ENCODE results near the gene TMPRSS11F. TPM values are rescaled to one million over a fixed set of nuclear protein-coding genes. Genes with fewer than 3 reads are reported as not detected.

Gene TMPRSS11F
- total RNA-seq, 3 donors from 2014 or later (not counting 1 experiment from before 2014, with no cell fraction given) = not detected

DNA sequence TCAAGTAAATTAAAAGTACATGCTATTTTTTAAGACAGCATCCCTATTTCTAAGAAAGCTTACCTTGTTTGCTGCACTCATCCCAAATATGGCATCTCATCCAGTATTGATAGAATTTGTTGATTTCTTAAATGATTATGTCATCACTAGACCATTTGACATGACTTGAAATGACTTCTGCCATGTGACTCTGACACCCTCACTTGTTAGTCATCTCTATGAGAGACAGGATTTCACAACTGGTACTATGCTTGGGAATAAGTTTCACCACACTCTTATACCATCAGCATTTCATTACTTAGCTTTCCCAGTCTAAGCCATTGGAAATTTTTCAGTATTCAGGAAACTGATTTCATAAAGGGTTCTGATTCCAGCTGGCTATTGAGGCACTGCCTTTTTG is 55.3 kb downstream of the TMPRSS11F start:
- H3K9me3 ChIP-seq (ENCODE audit: control insufficient read depth, insufficient read depth, low read length) = no peaks in the 10 kb centered on the region
- H3K4me1 ChIP-seq (ENCODE audit: control insufficient read depth, insufficient read depth, low read length) = no peaks in the 10 kb centered on the region
- Mint-ChIP-seq H3K4me3 (no peak overlapping the region), H3K27me3 (ENCODE audit: low read depth in 2 of 2) (no peaks in the 10 kb centered on the region), H3K4me1 (no peaks in the 10 kb centered on the region), H3K9me3 (peaks cover 0 to 6% of the 10 kb centered on the region in 2 donors), H3K27ac (no peak overlapping the region), H3K36me3 (no peaks in the 10 kb centered on the region)
- ATAC-seq = no peak
- H3K4me3 ChIP-seq (ENCODE audit: low read length) = no peak overlapping the region
- DNase-seq = no peak
- H3K36me3 ChIP-seq (ENCODE audit: control insufficient read depth, insufficient read depth, low read length) = no peaks in the 10 kb centered on the region
- TF ChIP-seq, protein P1, sequence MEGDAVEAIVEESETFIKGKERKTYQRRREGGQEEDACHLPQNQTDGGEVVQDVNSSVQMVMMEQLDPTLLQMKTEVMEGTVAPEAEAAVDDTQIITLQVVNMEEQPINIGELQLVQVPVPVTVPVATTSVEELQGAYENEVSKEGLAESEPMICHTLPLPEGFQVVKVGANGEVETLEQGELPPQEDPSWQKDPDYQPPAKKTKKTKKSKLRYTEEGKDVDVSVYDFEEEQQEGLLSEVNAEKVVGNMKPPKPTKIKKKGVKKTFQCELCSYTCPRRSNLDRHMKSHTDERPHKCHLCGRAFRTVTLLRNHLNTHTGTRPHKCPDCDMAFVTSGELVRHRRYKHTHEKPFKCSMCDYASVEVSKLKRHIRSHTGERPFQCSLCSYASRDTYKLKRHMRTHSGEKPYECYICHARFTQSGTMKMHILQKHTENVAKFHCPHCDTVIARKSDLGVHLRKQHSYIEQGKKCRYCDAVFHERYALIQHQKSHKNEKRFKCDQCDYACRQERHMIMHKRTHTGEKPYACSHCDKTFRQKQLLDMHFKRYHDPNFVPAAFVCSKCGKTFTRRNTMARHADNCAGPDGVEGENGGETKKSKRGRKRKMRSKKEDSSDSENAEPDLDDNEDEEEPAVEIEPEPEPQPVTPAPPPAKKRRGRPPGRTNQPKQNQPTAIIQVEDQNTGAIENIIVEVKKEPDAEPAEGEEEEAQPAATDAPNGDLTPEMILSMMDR (IDR thresholded peaks at IDR 0.05) = no peak
- intact Hi-C loops (cut with micrococcal nuclease) = no loop called here
- no peak overlapping the region for H3K27ac ChIP-seq (ENCODE audit: low read length)
- peaks cover 2% of the 10 kb centered on the region for H3K27me3 ChIP-seq (ENCODE audit: control insufficient read depth, insufficient read depth, low read length)

GRCh38 chr4:68070302-68070701 is 59.4 kb downstream of the TMPRSS11F start:
- no peak for DNase-seq

DNA sequence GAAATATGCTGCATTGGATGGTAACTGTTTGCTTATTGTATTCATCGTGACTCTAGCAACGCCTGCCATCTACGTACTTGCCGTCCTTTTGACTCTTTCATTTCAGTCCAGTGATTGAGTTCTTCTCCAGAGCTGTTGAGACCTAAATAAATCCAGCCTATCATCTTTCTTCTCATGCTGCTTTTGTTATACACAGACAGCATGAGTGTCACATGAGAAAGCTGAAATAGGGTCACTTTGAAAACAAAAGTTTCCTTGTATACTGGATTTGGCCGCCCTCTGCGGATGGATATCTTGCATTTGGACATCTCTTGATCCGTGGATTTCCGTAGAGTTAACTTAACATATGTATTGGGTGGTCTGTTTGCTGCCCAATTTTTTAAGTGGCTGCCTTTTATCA is 67.2 kb downstream of the TMPRSS11F start:
- no peaks in the 10 kb centered on the region for H3K36me3 Mint-ChIP-seq
- 81% methylated on average over 8 of the region's 8 CpGs for WGBS (ENCODE audit: insufficient coverage)

More at GRCh38 chr4:68070302-68070701, 59.4 kb downstream of the TMPRSS11F start:
- Histone ChIP-seq H3K4me1 (ENCODE audit: control insufficient read depth, insufficient read depth, low read length) (no peaks in the 10 kb centered on the region), H3K4me3 (ENCODE audit: low read length) (no peak overlapping the region), H3K27me3 (ENCODE audit: control insufficient read depth, insufficient read depth, low read length) (peaks cover 2% of the 10 kb centered on the region), H3K9me3 (ENCODE audit: control insufficient read depth, insufficient read depth, low read length) (no peaks in the 10 kb centered on the region), H3K36me3 (ENCODE audit: control insufficient read depth, insufficient read depth, low read length) (no peaks in the 10 kb centered on the region), H3K27ac (ENCODE audit: low read length) (no peak overlapping the region)
- Mint-ChIP-seq H3K9me3 (peaks cover 0 to 4% of the 10 kb centered on the region in 2 donors), H3K4me1 (no peaks in the 10 kb centered on the region), H3K27me3 (ENCODE audit: low read depth in 2 of 2) (no peaks in the 10 kb centered on the region), H3K36me3 (no peaks in the 10 kb centered on the region), H3K27ac (no peak overlapping the region), H3K4me3 (no peak overlapping the region)
- intact Hi-C loops (cut with micrococcal nuclease) = no loop called here
- TF ChIP-seq, protein P1 (IDR thresholded peaks at IDR 0.05) = no peak
- ATAC-seq = no peak

DNA sequence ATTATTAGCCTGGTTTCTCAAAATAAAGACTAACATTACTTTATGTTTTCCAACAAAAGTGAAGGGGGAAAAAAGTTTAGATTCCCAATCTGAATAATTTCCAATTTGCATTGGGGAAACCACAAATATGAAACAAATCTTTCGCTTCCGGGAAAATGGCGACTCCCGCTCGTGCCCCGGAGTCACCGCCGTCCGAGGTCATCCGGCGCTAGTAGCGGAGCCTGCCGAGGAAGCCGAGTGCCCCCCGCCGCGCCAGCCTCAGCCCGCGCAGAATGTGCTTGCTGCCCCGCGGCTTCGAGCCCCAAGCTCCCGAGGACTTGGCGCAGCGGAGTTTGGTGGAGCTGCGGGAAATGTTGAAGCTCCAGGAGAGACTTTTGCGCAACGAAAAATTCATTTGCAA is 91.4 kb downstream of the TMPRSS11F start:
- no peaks in the 10 kb centered on the region for H3K36me3 Mint-ChIP-seq
- H3K4me1 Mint-ChIP-seq = no peaks in the 10 kb centered on the region
- ATAC-seq = no peak
- no peak overlapping the region for H3K27ac ChIP-seq (ENCODE audit: low read length)
- no peaks in the 10 kb centered on the region for H3K9me3 ChIP-seq (ENCODE audit: control insufficient read depth, insufficient read depth, low read length)
- no peaks in the 10 kb centered on the region for H3K4me1 ChIP-seq (ENCODE audit: control insufficient read depth, insufficient read depth, low read length)
- 95% methylated on average over 28 of the region's 28 CpGs for WGBS (ENCODE audit: insufficient coverage)
- no peak for DNase-seq
- no peaks in the 10 kb centered on the region for H3K27me3 Mint-ChIP-seq (ENCODE audit: low read depth in 2 of 2)
- no peaks in the 10 kb centered on the region for H3K9me3 Mint-ChIP-seq
- H3K36me3 ChIP-seq (ENCODE audit: control insufficient read depth, insufficient read depth, low read length) = no peaks in the 10 kb centered on the region
- TF ChIP-seq, protein P1 (IDR thresholded peaks at IDR 0.05) = no peak
- no peaks in the 10 kb centered on the region for H3K27me3 ChIP-seq (ENCODE audit: control insufficient read depth, insufficient read depth, low read length)
- H3K4me3 Mint-ChIP-seq = no peak overlapping the region
- H3K4me3 ChIP-seq (ENCODE audit: low read length) = no peak overlapping the region
- no peak overlapping the region for H3K27ac Mint-ChIP-seq
- intact Hi-C loops (cut with micrococcal nuclease) = no loop called here

More for the DNA sequence above, 67.2 kb downstream of the TMPRSS11F start:
- TF ChIP-seq, protein P1 (IDR thresholded peaks at IDR 0.05) = no peak
- Mint-ChIP-seq H3K27ac (no peak overlapping the region), H3K4me3 (no peak overlapping the region), H3K27me3 (ENCODE audit: low read depth in 2 of 2) (no peaks in the 10 kb centered on the region), H3K4me1 (no peaks in the 10 kb centered on the region), H3K9me3 (peaks cover 0 to 6% of the 10 kb centered on the region in 2 donors)
- H3K27me3 ChIP-seq (ENCODE audit: control insufficient read depth, insufficient read depth, low read length) = no peaks in the 10 kb centered on the region
- ATAC-seq (no peak), DNase-seq (no peak)
- H3K9me3 ChIP-seq (ENCODE audit: control insufficient read depth, insufficient read depth, low read length) = no peaks in the 10 kb centered on the region
- intact Hi-C loops (cut with micrococcal nuclease) = no loop called here
- no peaks in the 10 kb centered on the region for H3K36me3 ChIP-seq (ENCODE audit: control insufficient read depth, insufficient read depth, low read length)
- H3K4me1 ChIP-seq (ENCODE audit: control insufficient read depth, insufficient read depth, low read length) = no peaks in the 10 kb centered on the region
- no peak overlapping the region for H3K4me3 ChIP-seq (ENCODE audit: low read length)
- no peak overlapping the region for H3K27ac ChIP-seq (ENCODE audit: low read length)
